HG03571 (cell line): Measurements from ENCODE around the gene NCKAP5.

Experiments used
- ATAC-seq: cut with Tn5 transposase; IDR thresholded peaks from one replicate; pipeline ENCODE4 v1.9.1; 2021; ENCODE audit not compliant: unreplicated experiment

The NCKAP5 gene

GRCh38 chr2:133171393-133172004 is 396.8 kb downstream of the NCKAP5 start:
- no peak for ATAC-seq

- no peak for ATAC-seq
Observed at GRCh38 chr2:133169274-133169912, 398.9 kb downstream of the NCKAP5 start.

- ATAC-seq = no peak
Observed at GRCh38 chr2:133167990-133168389, 400.3 kb downstream of the NCKAP5 start.

GRCh38 chr2:133167223-133167622 is 401.0 kb downstream of the NCKAP5 start:
- ATAC-seq = no peak

GRCh38 chr2:133166031-133166430 is 402.2 kb downstream of the NCKAP5 start:
- no peak for ATAC-seq

- no peak for ATAC-seq
Observed at GRCh38 chr2:133163111-133163510, 405.2 kb downstream of the NCKAP5 start.

GRCh38 chr2:133158442-133158841 is 409.8 kb downstream of the NCKAP5 start:
- no peak for ATAC-seq

GRCh38 chr2:133158024-133158423 is 410.2 kb downstream of the NCKAP5 start:
- ATAC-seq = no peak

- ATAC-seq = no peak
Observed at GRCh38 chr2:133157141-133157540, 411.1 kb downstream of the NCKAP5 start.

GRCh38 chr2:133152801-133153200 is 415.5 kb downstream of the NCKAP5 start:
- ATAC-seq = no peak

- ATAC-seq = no peak
Observed at GRCh38 chr2:133148187-133148586, 420.1 kb downstream of the NCKAP5 start.

GRCh38 chr2:133146893-133147292 is 421.4 kb downstream of the NCKAP5 start:
- ATAC-seq = no peak

GRCh38 chr2:133143645-133144044 is 424.6 kb downstream of the NCKAP5 start:
- ATAC-seq = no peak

GRCh38 chr2:133142087-133142486 is 426.2 kb downstream of the NCKAP5 start:
- ATAC-seq = no peak

GRCh38 chr2:133140620-133141019 is 427.6 kb downstream of the NCKAP5 start:
- ATAC-seq = no peak

GRCh38 chr2:133139847-133140533 is 428.3 kb downstream of the NCKAP5 start:
- no peak for ATAC-seq

- ATAC-seq = no peak
Observed at GRCh38 chr2:133138693-133139092, 429.6 kb downstream of the NCKAP5 start.

GRCh38 chr2:133135035-133135654 is 433.1 kb downstream of the NCKAP5 start:
- no peak for ATAC-seq

- no peak for ATAC-seq
Observed at GRCh38 chr2:133130548-133131246, 437.6 kb downstream of the NCKAP5 start.

- no peak for ATAC-seq
Observed at GRCh38 chr2:133124446-133124845, 443.8 kb downstream of the NCKAP5 start.

GRCh38 chr2:133123904-133124303 is 444.4 kb downstream of the NCKAP5 start:
- no peak for ATAC-seq
